Measurements from ENCODE around the gene MYL12B. TPM values are rescaled to one million over a fixed set of nuclear protein-coding genes. Genes with fewer than 3 reads are reported as not detected.

The MYL12B gene
- total RNA-seq (2022; extraction: Qiagen RNA extraction): 392 to 407 TPM (median 402 TPM) in 5 replicates

DNA sequence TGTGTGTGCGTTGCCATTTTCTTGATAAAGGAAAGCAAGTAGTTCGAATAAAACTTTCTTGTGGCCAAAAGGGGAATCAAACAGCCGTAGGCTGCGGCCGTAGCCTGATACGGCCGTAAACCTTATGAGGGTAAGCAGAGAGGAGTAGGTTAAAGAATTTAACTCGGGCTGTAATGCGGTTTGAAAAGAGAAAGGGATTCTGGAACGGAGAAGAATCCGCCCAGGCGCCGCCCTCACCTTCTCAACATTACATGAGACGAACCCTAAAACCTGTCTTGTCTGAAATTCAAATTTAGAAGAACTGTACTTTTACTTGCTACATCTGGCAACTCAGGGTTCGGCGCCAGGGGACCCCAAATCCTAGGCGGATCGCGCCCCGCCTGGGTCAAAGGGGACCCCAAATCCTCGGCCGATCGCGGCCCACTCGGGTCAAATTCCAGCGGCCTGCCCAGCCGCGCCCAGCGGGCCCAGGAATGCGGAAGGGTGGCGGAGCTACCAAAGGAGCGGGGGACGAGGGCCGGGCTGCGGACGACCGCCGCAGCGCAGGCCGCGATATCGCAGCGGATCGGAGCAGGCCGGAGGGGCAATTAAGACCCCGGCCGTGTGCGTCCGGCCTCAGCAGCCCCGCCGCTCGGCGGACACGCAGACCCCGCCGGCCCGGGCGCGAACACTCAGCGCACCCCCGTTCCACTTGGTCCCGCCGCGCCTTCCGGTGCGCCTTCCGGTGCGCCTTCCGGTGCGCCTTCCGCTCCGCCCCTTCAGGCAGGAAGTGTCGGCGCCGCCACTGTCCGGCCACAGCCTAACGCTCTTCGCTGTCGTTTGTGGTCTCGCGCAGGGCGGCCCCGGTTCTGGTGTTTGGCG lies at the start of gene MYL12B:
MYL12B (plus strand) TSS at position 761 of the 861 bp plus-strand sequence. CDS start 10,766 bp downstream, outside the sequence.

DNA sequence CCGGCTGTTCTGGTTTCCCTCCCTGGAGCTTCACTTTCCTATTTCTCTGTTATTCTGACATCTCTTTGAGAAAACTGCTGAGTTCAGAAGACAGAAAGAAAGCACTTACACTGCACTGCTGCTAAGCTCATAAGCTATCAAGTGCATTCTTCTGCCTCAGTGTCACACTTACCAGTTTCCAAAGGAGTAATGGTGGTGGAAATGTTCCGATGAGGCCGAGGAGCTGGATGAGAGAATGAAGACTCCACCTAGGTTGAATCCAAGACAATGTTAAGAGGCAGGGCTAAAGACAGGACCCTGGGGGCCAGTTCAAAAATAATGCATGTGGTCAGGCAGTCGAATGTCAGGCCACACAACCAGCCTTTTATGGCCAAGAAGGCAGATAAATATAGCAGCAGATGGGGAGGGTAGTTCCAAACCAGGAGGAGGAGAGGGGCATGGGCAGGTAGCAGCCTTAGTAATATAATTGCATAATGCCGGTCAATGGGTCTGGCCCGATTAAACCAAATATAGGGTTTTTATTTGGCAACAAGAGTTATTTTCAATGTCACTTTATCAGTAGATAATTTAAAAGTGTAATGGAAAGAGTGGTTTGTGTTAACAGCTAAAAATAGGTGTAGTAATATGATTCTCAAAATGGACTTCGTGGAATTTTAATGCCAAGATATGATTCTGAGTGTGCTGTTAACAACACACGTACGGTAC lies 42.1 kb upstream of the MYL12B start, which contains the start of gene MYOM1:
MYOM1 (minus strand) TSS at position 338 of the 705 bp plus-strand sequence. CDS start 4,745 bp downstream, outside the sequence.

DNA sequence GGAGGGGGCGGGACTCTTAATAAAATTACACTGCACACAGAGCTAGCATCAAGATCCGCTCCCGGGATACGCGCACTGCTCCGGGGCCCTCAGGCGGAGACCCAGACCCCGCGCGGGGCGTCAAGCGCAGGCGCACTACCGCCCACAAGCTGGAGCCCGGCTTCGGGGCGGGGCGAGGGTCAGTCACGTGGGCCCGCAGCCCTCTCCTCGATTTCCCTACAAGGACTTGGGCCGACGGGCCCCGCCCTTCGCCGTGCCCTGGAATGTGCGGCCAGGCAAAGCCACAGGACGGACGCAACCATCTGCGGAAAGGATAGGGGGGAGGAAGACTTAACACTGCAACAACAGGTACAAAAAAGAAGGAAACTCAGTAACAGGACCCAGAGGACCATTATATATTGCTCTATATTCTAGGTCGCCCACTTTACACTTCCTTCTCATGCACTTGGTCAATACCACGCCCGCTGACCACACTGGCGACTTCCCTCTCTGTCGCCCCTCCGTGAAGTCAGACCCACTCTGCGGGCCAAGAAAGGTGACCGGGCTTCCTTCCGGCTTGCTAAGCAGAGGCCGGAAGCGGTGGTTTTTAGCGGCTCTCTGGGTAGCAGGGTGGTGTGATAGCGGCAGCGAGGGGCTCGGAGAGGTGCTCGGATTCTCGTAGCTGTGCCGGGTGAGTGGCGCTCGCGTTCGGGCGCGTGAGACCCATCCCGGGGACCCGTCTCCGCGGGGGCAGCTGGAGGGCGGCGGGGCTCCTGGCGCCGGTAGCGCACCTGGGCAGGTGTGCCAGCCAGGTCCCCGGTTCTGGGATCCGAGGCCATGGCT lies 14.5 kb upstream of the MYL12B start, which contains the start of gene MYL12A:
MYL12A (plus strand) TSS at position 562 of the 822 bp plus-strand sequence. CDS start 5,447 bp downstream, outside the sequence.

Other genes starting within 250 kb of the MYL12B start
- gene LPIN2, start 249.0 kb upstream of the MYL12B start, total RNA-seq (2022; extraction: Qiagen RNA extraction): 14.2 to 20.7 TPM (median 18.4 TPM) in 5 replicates
- gene MYOM1, start 42.2 kb upstream of the MYL12B start, total RNA-seq (2022; extraction: Qiagen RNA extraction): 0.08 to 0.59 TPM (median 0.30 TPM) in 5 replicates
- 283 to 336 TPM (median 329 TPM) in 5 replicates for gene MYL12A, start 14.3 kb upstream of the MYL12B start, total RNA-seq (2022; extraction: Qiagen RNA extraction)
- gene TGIF1, start 188.0 kb downstream of the MYL12B start, total RNA-seq (2022; extraction: Qiagen RNA extraction): 85.2 to 127 TPM (median 108 TPM) in 5 replicates

Measured in A549 treated with Mapracorat at 1 μM for 4 hours (cell line).